Stimulated activated CD8-positive, alpha-beta memory T cell treated with anti-CD3 and anti-CD28 coated beads, Interleukin-15, amount 100 ng/mL, for 1 hour (primary cell): ENCODE results near the gene CORO1C.

ENCODE experiments used
- DNase-seq: peaks from one replicate; pipeline ENCODE4 v3.0.0-alpha.2; 2020; ENCODE audit warnings: low read depth

Gene CORO1C

DNA sequence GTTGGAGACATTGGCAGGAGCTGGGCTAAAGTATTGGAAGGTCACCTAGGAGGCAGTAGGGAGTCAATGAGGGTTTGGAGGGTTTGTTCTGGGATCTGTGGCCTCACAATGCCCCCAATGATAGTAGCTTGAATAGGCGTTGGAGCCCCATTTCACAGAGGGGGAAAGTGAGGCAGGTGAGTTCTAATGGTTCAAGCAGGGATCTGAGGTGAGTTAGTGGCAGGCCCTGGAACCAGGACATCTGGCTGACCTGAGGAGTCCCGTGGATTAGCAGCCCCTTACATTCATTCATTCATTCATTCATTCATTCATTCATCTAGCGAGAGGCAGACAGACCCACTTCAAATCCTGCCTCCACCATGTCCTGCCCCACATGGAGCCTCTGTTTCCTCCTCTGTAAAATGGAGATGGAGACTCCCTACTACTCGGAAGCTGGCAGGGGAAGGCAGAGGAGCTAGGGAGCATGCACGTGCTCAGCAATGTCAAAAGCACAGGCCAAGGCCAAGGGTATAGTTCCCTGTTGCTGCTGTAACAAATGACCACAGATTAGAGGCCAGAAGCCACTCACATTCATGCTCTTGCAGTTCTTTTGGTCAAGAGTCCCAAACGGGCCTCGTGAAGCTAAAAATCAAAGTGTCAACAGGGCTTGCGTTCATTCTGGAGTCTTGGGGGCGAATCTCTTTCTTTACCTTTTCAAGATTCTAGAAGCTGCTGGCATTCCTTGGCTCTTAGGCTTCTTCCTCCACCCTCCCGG is 131.2 kb downstream of the CORO1C start:
- no peak for DNase-seq

DNA sequence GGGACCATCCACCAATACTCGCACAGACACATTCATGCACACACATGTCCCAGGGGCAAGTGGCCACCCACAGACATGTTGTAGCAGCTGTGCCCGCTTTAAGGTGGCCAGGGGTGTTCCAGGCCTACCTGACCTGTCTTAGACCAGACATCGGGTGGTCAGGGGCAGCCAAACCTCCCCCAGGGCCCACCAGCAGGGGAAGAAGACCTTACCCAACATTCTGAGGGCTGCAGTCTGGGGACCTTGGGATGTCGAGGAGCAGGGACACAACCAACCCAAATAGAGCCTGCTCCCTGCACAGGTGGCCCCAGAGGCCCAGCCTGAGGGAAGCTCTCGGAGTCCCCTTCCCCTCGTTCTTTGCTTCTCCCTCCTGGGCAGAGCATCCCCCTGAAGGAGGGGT is 131.8 kb downstream of the CORO1C start:
- DNase-seq: no peak

DNA sequence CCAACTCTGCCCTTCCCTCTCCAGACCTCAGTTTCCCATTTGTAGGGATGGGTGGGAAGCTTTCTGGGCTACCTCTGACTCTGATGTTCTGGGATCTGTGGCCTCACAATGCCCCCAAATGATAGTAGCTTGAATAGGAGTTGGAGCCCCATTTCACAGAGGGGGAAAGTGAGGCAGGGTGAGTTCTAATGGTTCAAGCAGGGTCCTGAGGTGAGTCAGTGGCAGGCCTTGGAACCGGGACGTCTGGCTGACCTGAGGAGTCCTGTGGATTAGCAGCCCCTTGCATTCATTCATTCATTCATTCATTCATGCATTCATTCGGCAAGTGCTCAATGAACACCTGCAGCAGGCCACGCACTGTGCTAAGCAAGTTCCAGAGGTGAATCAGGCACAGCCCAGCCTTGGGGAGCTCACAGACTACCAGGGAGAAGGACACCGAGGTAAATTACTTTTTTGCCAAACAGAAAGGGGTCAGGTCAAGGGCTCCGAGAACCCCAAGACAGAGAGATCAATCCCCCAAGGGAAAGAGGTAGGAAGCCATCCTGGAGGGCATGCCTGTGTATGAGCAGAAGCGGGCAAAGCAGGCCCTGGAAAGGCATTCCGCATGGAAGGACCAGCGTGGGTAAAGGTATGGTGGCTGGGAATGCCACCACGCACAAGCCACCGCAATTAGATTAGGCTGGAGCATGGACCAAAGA is 132.6 kb downstream of the CORO1C start:
- no peak for DNase-seq

DNA sequence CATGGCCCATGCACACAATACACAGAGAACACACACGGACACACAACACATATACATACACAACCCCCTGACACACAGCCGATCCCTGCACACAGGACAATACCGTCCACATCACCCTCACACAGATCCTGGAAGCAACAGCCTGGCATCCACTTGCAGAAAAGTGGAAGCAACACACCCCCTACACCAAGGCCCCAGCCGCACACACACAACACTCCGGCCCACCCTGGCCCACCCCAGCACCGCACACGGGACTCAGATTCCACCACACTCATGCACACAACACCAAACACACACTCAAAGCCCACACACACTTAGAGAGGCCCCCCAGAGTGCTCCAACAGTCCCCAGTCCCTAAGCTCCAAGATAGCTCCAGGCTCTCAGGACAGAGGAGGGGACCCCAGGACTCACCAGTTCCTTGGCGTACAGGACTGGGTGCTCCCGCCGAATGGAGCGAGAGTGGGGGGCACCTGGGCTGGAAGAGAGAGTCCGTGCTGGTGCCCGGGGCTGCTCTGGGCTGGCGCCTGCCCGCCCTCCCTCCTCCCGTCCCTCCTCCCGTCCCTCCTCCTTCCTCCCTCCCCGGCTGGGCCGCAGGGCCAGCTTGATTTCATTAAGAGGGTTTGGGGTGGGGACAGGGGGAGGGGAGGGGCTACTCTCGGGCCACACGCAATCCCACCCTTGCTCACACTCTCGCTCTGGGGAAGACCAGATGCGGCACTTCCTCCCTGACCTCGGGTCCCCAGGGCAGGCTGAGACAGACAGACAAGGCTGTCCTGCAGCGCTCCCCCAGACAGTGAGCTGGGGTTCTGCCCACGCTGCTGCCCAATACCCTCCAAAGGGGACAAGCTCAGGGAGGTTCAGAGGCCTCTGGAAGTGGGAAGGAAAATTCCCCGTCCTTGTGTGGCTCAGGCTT is 133.5 kb downstream of the CORO1C start, which contains the start of gene TMEM119:
TSS of gene TMEM119 (minus strand) at position 526 of the 913 bp plus-strand sequence. CDS start 5,701 bp downstream, outside the sequence.
- DNase-seq: no peak

DNA sequence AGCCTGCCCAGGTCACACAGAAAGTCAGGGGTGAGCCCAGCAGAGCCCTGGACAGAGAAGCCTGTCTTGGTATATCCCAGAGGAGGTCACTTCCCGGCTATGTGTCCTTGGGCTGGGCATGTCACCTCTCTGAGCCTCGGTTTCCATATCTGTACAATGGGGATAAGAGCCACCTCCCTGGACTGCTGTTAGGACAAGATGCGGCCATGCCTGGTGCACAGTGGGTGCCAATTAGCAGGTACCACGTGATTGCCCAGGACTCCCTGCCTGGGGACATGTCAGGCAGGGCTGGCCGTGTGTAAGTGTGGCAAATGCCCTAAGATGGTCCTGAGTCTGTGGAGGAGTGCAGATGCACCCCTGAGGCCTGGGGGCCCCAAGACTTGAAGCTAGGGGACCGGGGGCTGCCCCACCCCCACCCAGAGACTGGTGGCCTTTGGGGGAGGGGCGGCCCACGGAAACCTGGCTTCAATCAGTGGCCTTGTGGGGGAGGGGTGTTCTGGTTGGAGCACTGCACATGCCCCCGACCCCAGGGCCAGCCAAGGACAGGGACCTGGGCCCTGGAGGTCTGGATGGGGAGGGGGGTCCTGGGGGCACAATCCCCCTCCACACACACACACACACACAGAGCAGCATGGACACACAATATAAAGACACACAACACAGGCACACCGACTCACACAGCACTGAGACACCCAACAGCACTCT is 134.3 kb downstream of the CORO1C start:
- no peak for DNase-seq

DNA sequence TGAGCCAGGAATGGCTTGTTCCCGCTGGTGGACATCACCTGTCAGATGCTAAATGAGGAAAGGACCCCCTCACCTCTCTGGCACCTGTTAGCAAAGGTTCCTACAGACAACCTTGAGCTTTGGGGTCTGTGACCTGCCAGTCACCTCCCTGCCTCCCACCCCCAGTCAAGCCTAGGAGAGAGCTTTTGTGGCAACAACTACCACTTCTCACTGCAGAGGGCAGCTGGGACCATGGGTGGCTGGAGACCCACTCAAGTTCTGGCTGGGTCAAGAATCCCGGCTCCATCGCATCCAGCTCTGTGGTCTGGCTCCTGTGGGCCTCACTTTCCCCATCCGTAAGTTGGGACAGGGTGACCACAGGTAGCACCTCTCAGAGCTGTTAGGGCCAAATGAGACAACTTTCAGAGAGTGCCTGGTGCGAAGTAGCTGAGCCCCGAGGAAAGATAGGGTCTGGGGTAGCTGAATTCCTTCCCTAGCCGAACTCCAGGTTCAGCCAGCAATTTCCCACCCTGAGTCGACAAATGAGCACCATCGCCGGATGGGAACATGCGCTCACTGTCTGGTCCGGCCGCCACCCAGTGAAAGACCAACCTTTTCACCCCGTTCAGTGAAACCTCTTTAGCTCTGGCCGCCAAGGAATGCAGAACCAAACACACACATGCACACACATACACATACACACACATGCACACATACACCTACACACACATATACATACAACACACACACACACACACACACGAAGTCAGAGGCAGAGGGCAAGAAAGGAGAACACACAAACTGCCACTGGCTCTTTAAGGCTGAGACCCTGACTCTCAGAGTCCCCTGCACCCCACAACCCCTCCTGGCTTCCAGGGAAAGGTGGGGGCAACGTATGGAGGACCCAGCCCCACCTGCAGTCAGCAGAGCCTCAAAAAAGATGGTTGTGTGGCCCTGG is 135.3 kb downstream of the CORO1C start:
- DNase-seq: no peak
